GM18909 (cell line): ENCODE results near the gene ACTL10.
"Not testable (repeated sequence)": the region's sequence is repeated elsewhere in the genome, so short reads cannot be mapped to it uniquely, and the experiment has no call there.

Experiments used
- ATAC-seq: cut with Tn5 transposase; IDR thresholded peaks from one replicate; pipeline ENCODE4 v1.9.1; 2021; ENCODE audit warnings: mild to moderate bottlenecking; ENCODE audit not compliant: unreplicated experiment, poor library complexity

The ACTL10 gene

GRCh38 chr20:33666293-33667244 is at the start of gene ACTL10:
TSS of gene ACTL10 (plus strand) at chr20:33666943. CDS start at chr20:33667498, 555 bp downstream.
- ATAC-seq: peak; percentile 76

GRCh38 chr20:33621717-33622400 is 44.9 kb upstream of the ACTL10 start:
- no peak for ATAC-seq

DNA sequence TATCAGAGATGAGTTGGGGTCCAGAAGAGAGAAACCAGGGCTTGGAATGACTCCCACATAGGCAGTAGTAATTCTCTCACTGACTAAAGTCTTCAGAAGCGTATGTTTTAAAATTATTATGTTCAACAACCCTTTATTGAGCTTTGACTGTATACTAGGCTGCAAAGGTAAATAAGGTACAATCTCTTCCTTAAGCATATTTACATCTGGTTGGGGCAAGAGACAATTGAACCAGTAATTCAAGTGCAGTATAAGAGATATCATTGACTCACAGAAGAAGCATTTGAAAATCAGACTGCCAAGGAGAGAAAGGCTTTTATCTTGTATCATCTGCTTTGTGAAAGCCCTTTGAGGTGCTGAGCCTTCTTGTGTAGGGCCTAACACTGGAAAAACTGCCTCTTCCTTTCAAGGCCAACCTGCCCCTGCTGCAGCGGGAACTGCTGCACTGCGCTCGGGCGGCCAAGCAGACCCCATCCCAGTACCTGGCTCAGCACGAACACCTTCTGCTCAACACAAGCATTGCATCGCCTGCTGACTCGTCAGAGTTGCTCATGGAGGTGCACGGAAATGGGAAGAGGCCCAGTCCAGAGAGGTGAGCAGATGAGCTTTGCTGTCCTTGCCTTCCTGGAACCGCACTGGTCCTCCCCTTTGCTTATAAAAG is 43.9 kb upstream of the ACTL10 start:
- ATAC-seq: no peak

DNA sequence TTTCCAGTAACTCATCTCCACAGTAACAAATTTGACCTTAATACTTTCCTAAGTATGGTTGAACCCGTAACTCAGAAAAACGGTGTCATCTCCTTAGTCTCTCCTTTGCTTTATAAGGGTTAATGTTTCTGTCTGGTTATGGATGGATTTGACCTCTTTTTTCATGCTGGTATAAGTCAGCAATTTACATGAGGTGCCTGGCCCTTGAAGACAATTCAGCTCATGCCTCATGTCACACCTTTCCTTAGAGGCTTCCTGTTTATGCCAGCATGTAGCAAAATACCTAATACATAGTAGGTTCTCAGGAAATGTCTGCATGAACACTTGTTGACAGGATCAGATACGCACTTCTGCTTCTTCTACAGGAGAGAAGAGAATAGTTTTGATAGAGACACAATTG is 42.3 kb upstream of the ACTL10 start:
- no peak for ATAC-seq

DNA sequence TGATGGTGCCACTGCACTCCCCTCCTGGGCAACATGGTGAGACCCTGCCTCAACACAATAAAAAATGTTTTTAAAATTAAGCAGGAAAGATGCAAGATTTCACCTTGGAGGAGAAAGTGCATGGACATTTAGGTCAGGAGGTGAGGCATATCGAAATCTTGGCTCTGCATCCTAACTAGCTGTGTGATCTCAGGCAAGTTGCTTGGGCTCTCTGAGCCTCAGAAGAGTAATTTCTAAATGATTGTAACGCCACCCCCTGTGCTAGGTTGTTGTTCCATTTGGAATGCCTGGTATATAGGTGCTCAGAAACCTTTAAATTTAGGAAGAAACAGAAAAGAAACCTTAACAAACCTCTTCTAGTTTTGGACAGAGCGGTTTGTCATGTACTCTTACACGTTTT is 40.6 kb upstream of the ACTL10 start:
- ATAC-seq: no peak

GRCh38 chr20:33627577-33628216 is 39.0 kb upstream of the ACTL10 start:
- ATAC-seq: no peak

- no peak for ATAC-seq
Observed at GRCh38 chr20:33629533-33629932, 37.2 kb upstream of the ACTL10 start.

DNA sequence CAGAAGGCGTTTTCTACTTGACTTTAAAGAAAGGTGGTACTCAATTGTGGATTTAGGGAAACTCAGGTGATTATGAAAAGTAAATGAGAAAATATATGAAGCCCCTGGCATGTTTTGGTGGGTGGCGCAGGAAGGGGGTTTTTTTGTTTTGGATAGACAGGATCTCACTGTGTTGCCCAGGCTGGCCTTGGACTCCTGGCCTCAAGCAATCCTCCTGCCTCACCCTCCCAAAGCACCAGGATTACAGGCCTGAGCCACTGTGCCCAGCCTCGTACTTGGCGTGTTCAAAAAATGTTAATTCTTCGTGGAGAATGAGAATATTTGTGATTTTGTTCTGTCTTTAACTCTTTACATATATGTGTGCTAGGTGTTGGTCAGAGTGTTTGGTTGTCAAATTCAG is 36.8 kb upstream of the ACTL10 start:
- no peak for ATAC-seq

DNA sequence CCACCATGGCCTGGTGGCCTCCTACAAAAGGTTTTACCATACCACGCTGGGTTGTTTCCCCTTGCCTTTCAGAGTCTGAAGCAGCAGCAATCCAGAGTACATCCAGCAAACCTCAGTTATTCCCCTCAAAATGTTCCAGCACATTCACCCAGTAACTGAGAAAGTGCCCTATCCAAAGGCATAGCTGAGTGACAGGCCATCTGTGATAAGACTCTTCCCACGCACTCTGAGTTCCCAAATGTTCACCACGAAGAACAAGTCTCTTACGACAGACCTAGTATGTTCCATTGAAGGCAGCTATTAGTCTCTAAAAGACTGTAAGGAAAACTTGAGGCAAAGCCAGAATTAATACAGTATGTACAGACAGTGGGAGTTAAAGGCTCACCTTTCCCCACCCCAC is 36.2 kb upstream of the ACTL10 start:
- ATAC-seq: no peak

- not testable (repeated sequence) for ATAC-seq
Observed at GRCh38 chr20:33631910-33632309, 34.8 kb upstream of the ACTL10 start.

GRCh38 chr20:33635341-33635740 is 31.4 kb upstream of the ACTL10 start:
- no peak for ATAC-seq

GRCh38 chr20:33636776-33637175 is 30.0 kb upstream of the ACTL10 start:
- ATAC-seq: no peak

DNA sequence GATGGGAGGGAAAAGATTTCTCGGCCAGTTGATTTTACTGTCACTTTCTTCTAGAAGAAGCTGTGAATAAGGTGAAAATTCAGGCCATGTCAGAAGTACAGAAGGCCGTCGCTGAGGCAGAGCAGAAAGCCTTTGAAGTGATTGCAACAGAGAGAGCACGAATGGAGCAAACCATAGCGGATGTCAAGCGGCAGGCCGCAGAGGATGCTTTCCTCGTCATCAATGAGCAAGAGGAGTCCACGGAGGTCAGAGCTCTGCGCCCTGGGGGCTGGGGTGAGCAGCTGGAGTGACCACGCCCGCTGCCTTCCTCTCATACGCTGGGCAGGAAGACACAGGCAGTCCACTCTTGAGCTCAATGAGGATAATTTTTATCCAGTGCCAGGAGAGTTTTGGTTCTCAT is 26.5 kb upstream of the ACTL10 start:
- no peak for ATAC-seq

DNA sequence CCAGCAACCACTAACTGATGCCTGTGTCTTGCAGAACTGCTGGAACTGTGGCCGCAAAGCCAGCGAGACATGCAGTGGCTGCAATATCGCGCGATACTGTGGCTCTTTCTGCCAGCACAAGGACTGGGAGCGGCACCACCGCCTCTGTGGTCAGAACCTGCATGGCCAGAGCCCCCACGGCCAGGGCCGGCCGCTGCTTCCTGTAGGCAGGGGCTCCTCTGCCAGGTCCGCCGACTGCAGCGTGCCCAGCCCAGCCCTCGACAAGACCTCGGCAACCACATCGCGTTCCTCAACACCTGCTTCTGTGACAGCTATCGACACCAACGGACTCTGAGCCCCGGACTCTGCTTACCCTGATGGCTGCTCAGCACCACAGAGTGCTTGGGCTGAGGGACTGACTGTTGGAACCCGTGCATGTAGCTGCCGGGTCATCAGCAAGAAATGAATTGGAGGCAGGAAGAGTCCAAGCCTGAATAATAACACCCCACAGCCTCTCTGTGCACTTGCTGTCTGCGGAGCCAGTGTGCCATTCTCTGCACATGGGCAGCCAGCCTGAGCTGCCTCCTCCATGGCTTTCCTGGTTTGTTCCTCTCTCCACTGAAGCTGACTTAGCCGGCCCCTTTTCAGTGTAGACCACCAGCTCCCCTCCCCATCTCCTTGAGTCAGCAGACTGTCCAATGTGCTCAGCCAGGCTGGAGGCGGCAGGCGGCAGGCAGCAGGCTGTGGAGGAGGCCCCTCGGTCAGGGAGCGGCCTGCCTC is 22.3 kb upstream of the ACTL10 start:
- no peak for ATAC-seq

- no peak for ATAC-seq
Observed at GRCh38 chr20:33645072-33645358, 21.7 kb upstream of the ACTL10 start.

DNA sequence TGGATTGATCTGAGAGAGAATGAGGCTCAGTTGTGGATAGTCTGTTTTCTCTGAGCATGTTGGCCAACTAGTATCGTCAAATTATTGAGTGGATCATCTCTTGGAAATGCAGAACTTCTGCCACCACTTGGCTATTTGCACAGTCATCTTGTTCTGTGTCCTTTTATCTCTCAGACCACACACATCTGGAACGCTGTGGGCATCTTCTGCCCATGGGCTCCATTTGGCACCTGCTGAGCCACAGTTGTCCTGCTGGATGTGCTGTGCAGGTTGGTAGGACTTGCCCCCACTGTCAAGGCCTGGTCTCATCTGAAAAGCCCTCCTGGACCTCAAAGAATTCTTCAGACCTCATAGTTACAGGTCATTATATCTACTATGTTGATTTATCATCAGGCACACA is 21.3 kb upstream of the ACTL10 start:
- no peak for ATAC-seq

DNA sequence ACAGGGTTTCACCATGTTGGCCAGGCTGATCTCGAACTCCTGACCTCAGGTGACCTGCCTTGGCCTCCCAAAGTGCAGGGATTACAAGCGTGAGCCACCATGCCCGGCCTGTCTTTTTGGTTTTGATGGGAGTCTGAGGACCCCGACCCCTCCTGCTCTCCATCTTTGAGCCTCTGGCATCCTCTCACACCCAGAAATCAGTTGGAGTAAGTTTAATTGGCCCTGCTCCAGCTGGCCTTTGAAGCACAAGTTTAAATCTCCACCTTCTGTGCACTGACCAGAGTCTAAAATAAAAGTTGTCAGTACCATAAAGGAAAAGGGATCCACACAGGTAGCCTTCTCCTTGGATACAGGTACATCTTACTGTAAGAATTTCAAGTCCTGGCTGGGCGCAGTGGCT is 20.6 kb upstream of the ACTL10 start:
- ATAC-seq: no peak

- not testable (repeated sequence) for ATAC-seq
Observed at GRCh38 chr20:33646959-33647602, 19.7 kb upstream of the ACTL10 start.

- ATAC-seq: peak; percentile 66
Observed at GRCh38 chr20:33647603-33648395, 18.9 kb upstream of the ACTL10 start.
